CD14-positive monocyte (primary cell): ENCODE measurements around the gene UNC13C. TPM values are rescaled to one million over a fixed set of nuclear protein-coding genes. Genes with fewer than 3 reads are reported as not detected.

Experiments
- DNase-seq, 3 donors: peaks; one replicate each; pipeline ENCODE4 v3.0.0-alpha.2; 2011 to 2022
- H2AFZ ChIP-seq: 2 replicates; pipeline ENCODE4 v1.6.0; 2012; ENCODE audit warnings: mild to moderate bottlenecking, low read depth, low read length, inconsistent platforms; ENCODE audit not compliant: insufficient read depth, poor library complexity, severe bottlenecking
- H3K27ac ChIP-seq, 2 donors: 1 replicate in 1 of 2; 2 replicates in 1 of 2; pipeline ENCODE4 v1.5.1; 2012 to 2013; ENCODE audit warnings: low read length in 2 of 2, control low read depth in 1 of 2, inconsistent platforms in 1 of 2, low read depth in 1 of 2, mild to moderate bottlenecking in 1 of 2
- H3K27me3 ChIP-seq, 2 donors: one replicate each; pipeline versions ENCODE4 v1.6.0 to v1.6.1; 2011 to 2013; ENCODE audit warnings: low read length in 2 of 2; ENCODE audit not compliant: control insufficient read depth in 2 of 2, insufficient read depth in 2 of 2
- H3K36me3 ChIP-seq, 2 donors: replicated peaks in 1 of 2; 1 replicate in 1 of 2; 2 replicates in 1 of 2; pipeline versions ENCODE4 v1.5.1 to v1.6.1; 2012 to 2013; ENCODE audit warnings: low read length in 2 of 2, control low read depth in 1 of 2, inconsistent platforms in 1 of 2, mild to moderate bottlenecking in 1 of 2; ENCODE audit not compliant: insufficient read depth in 2 of 2, control insufficient read depth in 1 of 2
- H3K4me1 ChIP-seq, 2 donors: 1 replicate in 1 of 2; 2 replicates in 1 of 2; pipeline versions ENCODE4 v1.5.1 to v1.6.1; 2012 to 2013; ENCODE audit warnings: low read length in 2 of 2, control low read depth in 1 of 2, inconsistent platforms in 1 of 2, mild to moderate bottlenecking in 1 of 2, moderate library complexity in 1 of 2; ENCODE audit not compliant: insufficient read depth in 2 of 2, control insufficient read depth in 1 of 2
- H3K4me2 ChIP-seq: replicated peaks from 2 replicates; pipeline ENCODE3; 2012; ENCODE audit warnings: low read length, moderate library complexity, mild to moderate bottlenecking; ENCODE audit not compliant: poor library complexity, severe bottlenecking; ENCODE audit errors: extremely low read depth
- H3K4me3 ChIP-seq, 3 experiments: fragments of 200-600 bp in 1 of 3; sonication (generic) in 1 of 3; replicated peaks in 1 of 3; 1 replicate in 2 of 3; 2 replicates in 1 of 3; pipeline ENCODE4 v1.5.1; 2011 to 2013; ENCODE audit warnings: low read length in 3 of 3, mild to moderate bottlenecking in 3 of 3, control low read depth in 2 of 3, low read depth in 2 of 3, inconsistent platforms in 1 of 3, moderate library complexity in 1 of 3
- H3K79me2 ChIP-seq: 2 replicates; pipeline ENCODE4 v1.6.0; 2012; ENCODE audit warnings: mild to moderate bottlenecking, control low read depth, inconsistent platforms, low read length, moderate library complexity; ENCODE audit not compliant: insufficient read depth
- H3K9ac ChIP-seq: 2 replicates; pipeline ENCODE4 v1.6.0; 2017; ENCODE audit warnings: low read length, mild to moderate bottlenecking; ENCODE audit not compliant: insufficient read depth, poor library complexity, severe bottlenecking
- H3K9me3 ChIP-seq, 2 donors: replicated peaks in 1 of 2; 1 replicate in 1 of 2; 2 replicates in 1 of 2; pipeline versions ENCODE4 v1.5.1 to v1.6.1; 2012 to 2013; ENCODE audit warnings: low read length in 2 of 2, control low read depth in 1 of 2; ENCODE audit not compliant: control insufficient read depth in 1 of 2, insufficient read depth in 1 of 2
- H4K20me1 ChIP-seq: 2 replicates; pipeline ENCODE4 v1.6.0; 2012; ENCODE audit warnings: mild to moderate bottlenecking, low read length, control low read depth, moderate library complexity; ENCODE audit not compliant: insufficient read depth
- H3K27ac Mint-ChIP-seq, 7 donors: one replicate each; pipeline ENCODE4 v1.8.0; 2020; ENCODE audit warnings: mild to moderate bottlenecking in 7 of 7, mixed read lengths in 7 of 7, moderate library complexity in 6 of 7, inconsistent platforms in 2 of 7
- H3K27me3 Mint-ChIP-seq, 3 donors: one replicate each; pipeline ENCODE4 v1.8.0; 2021 to 2022; ENCODE audit warnings: low read depth in 3 of 3, mild to moderate bottlenecking in 3 of 3, mixed read lengths in 3 of 3, moderate library complexity in 3 of 3, inconsistent platforms in 1 of 3
- H3K36me3 Mint-ChIP-seq, 2 donors: one replicate each; pipeline ENCODE4 v1.8.0; 2020; ENCODE audit warnings: mixed read lengths in 2 of 2, inconsistent platforms in 1 of 2, mild to moderate bottlenecking in 1 of 2
- H3K4me1 Mint-ChIP-seq: one replicate; pipeline ENCODE4 v1.8.0; 2020; ENCODE audit warnings: mild to moderate bottlenecking, mixed read lengths
- H3K4me3 Mint-ChIP-seq, 2 donors: one replicate each; pipeline ENCODE4 v1.8.0; 2020; ENCODE audit warnings: mild to moderate bottlenecking in 2 of 2, mixed read lengths in 2 of 2, moderate library complexity in 1 of 2
- H3K9me3 Mint-ChIP-seq, 7 donors: one replicate each; pipeline ENCODE4 v1.8.0; 2020 to 2022; ENCODE audit warnings: mixed read lengths in 7 of 7, mild to moderate bottlenecking in 6 of 7, moderate library complexity in 6 of 7, inconsistent platforms in 2 of 7
- WGBS: methylation state at CpG from one replicate; pipeline ENCODE4 v1.1.5; 2013; ENCODE audit warnings: missing lambda C conversion rate; ENCODE audit not compliant: insufficient coverage; 5-methylcytosine and 5-hydroxymethylcytosine counted together
- intact Hi-C, 2 donors: fragments of 100-400 bp; cut with micrococcal nuclease; formaldehyde crosslinking; loops; one replicate each; pipeline versions ENCODE4 v1.15.0 to v1.15.1; 2023
- polyA plus RNA-seq, 3 donors: library from polyadenylated mRNA; depleted of rRNA in 1 of 3; unstranded in 2 of 3; stranded (reverse) in 1 of 3; fragments of 300-500 nt in 2 of 3; fragments of >200 nt in 1 of 3; fragmentation: Illumina TruSeq in 2 of 3; gene quantifications; 1 replicate in 2 of 3; 2 replicates in 1 of 3; pipeline ENCODE4 v1.2.3, GENCODE V29; 2012 to 2021
- TF ChIP-seq, protein P1 (sequence below): fragments of 200-600 bp; IDR thresholded peaks from one replicate; pipeline ENCODE4 v1.8.0; 2022; ENCODE audit warnings: antibody characterized with exemption, mild to moderate bottlenecking

UNC13C gene
- polyA plus RNA-seq, 3 donors: not detected

DNA sequence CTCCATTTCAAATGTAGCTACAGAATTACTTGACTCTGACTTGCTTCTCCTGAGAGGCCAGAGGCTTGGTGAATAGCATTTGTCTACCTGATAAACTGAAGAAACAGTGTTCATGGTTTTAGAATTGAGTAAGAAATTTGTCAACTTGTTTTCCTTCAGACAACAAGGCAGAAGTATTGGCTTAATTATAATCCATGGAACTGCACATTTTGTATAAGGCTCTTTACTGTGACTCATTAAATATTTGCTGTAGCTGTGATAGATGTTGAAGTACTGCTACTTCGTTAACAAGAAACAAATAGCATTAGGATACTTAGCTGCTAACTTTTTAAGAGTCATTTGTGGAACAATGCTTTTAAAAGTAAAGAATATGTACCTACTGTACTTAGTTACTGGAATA, 4.6 kb downstream of the UNC13C start:
- TF ChIP-seq, protein P1, sequence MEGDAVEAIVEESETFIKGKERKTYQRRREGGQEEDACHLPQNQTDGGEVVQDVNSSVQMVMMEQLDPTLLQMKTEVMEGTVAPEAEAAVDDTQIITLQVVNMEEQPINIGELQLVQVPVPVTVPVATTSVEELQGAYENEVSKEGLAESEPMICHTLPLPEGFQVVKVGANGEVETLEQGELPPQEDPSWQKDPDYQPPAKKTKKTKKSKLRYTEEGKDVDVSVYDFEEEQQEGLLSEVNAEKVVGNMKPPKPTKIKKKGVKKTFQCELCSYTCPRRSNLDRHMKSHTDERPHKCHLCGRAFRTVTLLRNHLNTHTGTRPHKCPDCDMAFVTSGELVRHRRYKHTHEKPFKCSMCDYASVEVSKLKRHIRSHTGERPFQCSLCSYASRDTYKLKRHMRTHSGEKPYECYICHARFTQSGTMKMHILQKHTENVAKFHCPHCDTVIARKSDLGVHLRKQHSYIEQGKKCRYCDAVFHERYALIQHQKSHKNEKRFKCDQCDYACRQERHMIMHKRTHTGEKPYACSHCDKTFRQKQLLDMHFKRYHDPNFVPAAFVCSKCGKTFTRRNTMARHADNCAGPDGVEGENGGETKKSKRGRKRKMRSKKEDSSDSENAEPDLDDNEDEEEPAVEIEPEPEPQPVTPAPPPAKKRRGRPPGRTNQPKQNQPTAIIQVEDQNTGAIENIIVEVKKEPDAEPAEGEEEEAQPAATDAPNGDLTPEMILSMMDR: no peak
- Mint-ChIP-seq H3K27me3 (peaks cover 14 to 16% (median 16%) of the 10 kb centered on the region in 3 donors), H3K27ac (no peak overlapping the region), H3K4me3 (no peak overlapping the region), H3K9me3 (peaks cover 0 to 4% (median 1%) of the 10 kb centered on the region in 7 donors), H3K4me1 (peaks cover 7% of the 10 kb centered on the region), H3K36me3 (no peaks in the 10 kb centered on the region)
- WGBS: no CpG with 5 or more reads among the region's 1 CpG
- Histone ChIP-seq H3K27me3 (peaks cover 19 to 22% of the 10 kb centered on the region in 2 donors), H4K20me1 (no peaks in the 10 kb centered on the region), H3K9me3 (peaks cover 0 to 9% of the 10 kb centered on the region in 2 donors), H3K4me2 (no peak overlapping the region), H3K36me3 (no peaks in the 10 kb centered on the region), H3K27ac (no peak overlapping the region), H3K4me3 (no peak overlapping the region), H3K9ac (no peak overlapping the region), H3K79me2 (no peaks in the 10 kb centered on the region), H3K4me1 (no peaks in the 10 kb centered on the region), H2AFZ (no peak overlapping the region)
- no peak for DNase-seq
- intact Hi-C loops: no loop called here

DNA sequence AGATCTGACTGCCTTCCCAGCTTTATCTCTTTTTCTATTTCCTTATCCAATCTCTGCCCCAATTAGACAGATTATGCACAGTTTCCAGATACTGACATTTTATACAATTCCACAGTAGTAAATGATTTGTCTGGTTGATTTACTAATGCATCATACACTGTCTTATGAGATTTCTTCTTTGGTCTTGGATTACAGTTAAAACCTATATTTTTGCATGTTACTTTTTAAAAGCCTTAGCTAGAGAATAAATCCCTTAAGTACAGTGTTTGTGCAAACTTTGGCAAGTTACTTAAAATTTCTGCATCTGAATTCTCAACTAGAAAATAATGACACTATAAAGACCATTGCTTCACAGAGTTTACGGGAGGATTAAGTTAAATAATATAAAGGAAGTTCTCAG, 6.0 kb downstream of the UNC13C start:
- DNase-seq: no peak
- no peaks in the 10 kb centered on the region for H3K79me2 ChIP-seq
- Mint-ChIP-seq H3K27ac (no peak overlapping the region), H3K27me3 (peaks cover 2 to 3% (median 3%) of the 10 kb centered on the region in 3 donors), H3K4me3 (no peak overlapping the region), H3K36me3 (no peaks in the 10 kb centered on the region), H3K4me1 (no peaks in the 10 kb centered on the region), H3K9me3 (peaks cover 0 to 4% (median 0%) of the 10 kb centered on the region in 7 donors)
- no peak overlapping the region for H2AFZ ChIP-seq
- H3K27me3 ChIP-seq: peaks cover 7 to 9% of the 10 kb centered on the region in 2 donors
- no peak overlapping the region for H3K9ac ChIP-seq
- H3K9me3 ChIP-seq: no peaks in the 10 kb centered on the region
- no peaks in the 10 kb centered on the region for H4K20me1 ChIP-seq
- intact Hi-C loops: no loop called here
- H3K27ac ChIP-seq: no peak overlapping the region
- H3K36me3 ChIP-seq: no peaks in the 10 kb centered on the region
- TF ChIP-seq, protein P1: no peak
- no peak overlapping the region for H3K4me3 ChIP-seq
- H3K4me1 ChIP-seq: no peaks in the 10 kb centered on the region
- no CpG with 5 or more reads among the region's 1 CpG for WGBS
- H3K4me2 ChIP-seq: no peak overlapping the region
